Inflammatory macrophage treated with lipopolysaccharide for 1 hour (primary cell): ENCODE results near the gene PCCA.

Experiments used
- DNase-seq, 2 donors: peaks; one replicate each; pipeline ENCODE4 v3.0.0-alpha.2; 2020 to 2022

Gene PCCA

GRCh38 chr13:100434010-100434763 is 345.3 kb downstream of the PCCA start:
- DNase-seq = no peak

- DNase-seq = no peak
Measured at GRCh38 chr13:100436099-100436498, 347.2 kb downstream of the PCCA start.

- DNase-seq = no peak
Measured at GRCh38 chr13:100438059-100438788, 349.3 kb downstream of the PCCA start.

DNA sequence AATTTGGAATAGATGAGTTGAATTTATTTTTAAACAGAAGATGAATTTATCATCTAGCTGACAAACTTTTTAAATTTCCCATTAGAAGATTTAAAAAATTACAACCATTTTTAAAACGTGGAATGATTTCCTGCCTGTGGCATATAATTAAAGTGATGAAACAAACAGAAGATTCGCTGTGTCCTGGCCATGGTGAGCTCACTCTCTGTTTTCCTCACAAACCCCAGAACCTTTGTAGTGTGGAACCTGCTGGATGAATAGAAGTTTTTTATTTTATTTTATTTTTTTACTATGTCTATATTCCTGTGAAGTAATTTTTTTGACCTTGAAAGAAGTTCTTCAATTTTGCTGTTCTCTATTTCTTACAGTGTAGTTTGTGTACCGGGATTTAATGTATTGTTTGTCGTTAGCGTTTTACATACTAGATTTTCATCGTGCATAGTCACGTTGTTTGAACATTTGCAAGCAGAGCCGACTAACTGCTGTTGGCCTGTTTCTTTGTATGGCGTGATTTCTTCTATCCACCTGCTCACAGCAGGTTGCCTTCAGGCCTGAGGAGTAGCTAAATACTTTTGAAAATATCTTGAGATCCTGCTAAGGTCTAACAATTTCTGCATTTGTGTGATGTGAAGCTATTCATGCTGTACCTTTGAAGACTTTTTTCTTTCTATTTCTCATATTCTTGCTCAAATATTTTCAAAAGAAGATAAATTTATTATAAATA is 350.5 kb downstream of the PCCA start:
- no peak for DNase-seq

GRCh38 chr13:100440751-100441425 is 352.0 kb downstream of the PCCA start:
- peak in 1 of 2 donors; percentile 3 for DNase-seq

DNA sequence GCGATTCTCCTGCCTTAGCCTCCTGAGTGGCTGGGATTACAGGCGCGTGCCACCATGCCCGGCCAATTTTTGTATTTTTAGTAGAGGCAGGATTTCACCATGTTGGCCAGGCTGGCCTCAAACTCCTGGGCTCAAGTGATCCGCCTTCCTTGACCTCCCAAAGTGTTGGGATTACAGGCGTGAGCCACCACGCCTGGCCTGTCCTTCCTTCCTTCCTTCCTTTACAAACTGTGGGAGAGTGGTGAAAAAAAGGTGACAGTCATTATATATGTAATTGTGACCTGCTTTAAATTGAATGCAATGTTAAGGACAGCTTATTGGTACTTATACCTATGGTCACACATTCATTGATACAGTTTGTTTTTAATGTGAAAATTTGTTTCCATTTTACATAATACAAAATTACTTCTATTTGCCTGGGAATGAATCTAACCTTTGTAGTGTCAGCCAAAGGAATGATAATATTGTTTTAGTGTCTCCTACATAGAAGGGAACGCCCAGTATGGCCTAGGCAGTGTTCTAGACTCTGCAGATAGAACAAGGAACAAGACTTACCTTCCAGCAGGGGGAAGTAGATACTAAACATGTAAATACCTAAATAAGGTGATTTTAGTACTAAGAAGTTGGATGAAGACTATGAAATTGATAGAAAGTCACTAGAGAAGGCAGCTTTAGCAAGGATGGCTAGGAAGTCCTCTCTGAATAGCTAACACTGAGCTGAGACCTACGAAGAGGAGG is 353.4 kb downstream of the PCCA start:
- DNase-seq = no peak

DNA sequence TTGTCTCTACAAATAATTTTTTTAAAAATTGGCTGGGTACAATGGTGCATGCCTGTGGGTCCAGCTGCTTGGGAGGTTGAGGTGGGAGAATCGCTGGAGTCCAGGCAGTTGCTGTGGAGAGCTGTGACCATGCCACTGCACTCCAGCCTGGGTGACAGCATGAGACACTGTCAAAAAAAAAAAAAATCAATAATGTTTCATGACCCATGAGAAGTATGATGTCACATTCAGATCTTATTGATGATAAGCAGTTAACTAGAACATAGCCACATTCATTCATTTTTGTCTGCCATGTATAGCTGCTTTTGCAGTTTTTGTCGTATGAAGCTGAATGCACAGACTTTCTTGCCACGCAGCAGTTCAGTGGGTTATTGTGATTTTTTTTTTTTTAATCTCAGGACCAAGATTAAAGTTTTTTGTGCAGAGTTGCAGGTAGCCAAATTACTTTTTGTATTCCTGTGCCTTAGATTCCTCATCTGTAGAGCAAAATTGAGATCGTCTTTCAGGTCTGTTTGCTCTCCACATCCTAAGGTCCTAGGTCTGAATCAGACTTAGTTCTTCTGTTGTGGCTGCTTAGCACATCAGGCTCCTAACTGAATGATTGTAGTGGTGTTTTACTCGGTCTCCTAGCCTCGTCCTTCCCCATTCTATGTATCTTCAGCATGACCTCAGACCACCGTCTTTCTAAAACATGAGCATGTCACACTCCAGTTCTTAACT is 354.5 kb downstream of the PCCA start:
- DNase-seq = no peak

- no peak for DNase-seq
Measured at GRCh38 chr13:100443998-100444328, 355.1 kb downstream of the PCCA start.

GRCh38 chr13:100447831-100448230 is 358.9 kb downstream of the PCCA start:
- DNase-seq = no peak

DNA sequence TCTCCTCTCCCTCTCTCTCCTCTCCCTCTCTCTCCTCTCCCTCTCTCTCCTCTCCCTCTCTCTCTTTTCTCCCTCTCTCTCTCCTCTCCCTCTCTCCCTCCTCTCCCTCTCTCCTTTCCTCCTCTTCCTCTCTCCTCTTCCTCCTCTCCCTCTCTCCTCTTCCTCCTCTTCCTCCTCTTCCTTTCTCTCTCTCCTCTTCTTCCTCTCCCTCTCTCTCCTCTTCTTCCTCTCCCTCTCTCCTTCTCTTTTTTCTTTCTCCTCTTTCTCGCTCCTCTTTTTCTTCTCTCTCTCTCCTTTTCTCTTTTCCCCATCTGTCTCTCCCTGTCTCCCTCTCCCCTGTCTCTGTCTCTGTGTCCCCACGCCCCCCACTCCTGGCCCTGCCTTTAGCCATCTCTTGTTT is 363.0 kb downstream of the PCCA start:
- no peak for DNase-seq

DNA sequence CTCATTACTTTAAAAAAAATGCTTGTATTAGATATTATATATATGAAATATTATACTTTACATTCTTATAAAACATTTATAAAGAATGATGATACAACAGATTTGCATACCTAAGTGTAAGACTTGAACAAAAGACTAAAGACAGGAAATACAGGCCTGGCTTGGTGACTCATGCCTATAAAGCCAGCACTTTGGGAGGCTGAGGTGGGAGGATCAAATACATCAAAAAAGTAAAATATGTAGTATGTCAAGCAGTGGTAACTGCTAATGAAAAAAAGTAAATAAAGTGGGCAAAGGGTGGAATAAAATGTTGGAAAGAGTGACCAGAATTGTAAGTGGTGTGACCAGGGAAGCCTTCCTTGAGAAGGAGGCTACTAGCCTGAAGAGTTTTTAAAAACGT is 366.0 kb downstream of the PCCA start:
- no peak for DNase-seq

GRCh38 chr13:100458673-100459072 is 369.8 kb downstream of the PCCA start:
- DNase-seq = no peak

GRCh38 chr13:100459747-100460146 is 370.9 kb downstream of the PCCA start:
- DNase-seq = no peak

DNA sequence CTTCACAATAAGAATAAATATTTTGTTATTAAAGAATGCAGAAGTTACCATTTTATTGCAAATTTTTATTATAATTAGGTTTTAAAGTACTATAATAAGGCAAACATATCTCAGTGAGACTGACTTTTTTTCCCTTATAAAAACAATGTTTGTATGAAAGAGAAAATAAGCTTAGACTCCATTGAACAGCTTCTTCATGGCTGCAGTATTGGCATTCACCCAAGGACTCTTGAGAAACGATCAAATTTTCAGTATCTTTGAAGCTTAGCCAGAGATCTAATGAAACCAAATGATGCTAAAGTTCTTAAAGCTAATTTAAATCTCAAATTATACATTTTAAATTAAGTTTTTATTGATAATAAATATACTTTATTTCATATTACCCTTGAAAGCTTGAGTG is 371.4 kb downstream of the PCCA start:
- no peak for DNase-seq

GRCh38 chr13:100460791-100461190 is 371.9 kb downstream of the PCCA start:
- no peak for DNase-seq

DNA sequence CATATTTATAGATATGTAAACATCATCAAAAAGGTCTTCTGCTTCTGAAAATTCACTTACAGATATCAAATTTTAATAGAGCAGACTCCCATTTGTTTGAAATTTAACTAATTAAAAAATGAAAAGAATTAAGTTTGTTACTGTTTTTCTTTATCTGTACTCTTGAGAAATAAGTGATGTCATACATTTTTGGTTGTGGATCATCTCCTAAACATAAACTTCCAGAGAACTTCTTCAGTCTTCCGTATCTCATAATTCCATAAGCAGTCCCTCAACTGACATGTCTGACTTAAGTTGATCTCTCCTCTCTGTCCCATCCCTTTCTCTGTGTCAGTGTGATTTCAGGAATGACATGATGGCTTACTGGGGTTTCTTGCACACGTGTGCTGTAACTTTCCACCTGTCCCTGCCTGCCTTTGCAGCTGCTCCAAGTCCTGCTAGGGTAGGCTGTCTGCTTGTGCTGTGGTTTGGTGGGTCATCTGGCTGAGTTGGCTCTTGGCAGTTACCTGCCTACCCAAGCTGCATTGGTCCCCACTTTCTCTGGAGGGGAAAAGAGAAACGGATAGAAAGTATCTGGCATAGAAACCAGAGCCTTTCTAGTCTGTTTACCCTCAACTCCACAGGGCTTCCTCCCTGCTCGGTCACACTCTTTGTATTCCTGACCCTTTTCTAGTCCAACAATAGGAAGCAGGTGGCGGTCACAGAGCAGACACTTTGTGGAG is 372.6 kb downstream of the PCCA start:
- no peak for DNase-seq

GRCh38 chr13:100464006-100464405 is 375.1 kb downstream of the PCCA start:
- no peak for DNase-seq

DNA sequence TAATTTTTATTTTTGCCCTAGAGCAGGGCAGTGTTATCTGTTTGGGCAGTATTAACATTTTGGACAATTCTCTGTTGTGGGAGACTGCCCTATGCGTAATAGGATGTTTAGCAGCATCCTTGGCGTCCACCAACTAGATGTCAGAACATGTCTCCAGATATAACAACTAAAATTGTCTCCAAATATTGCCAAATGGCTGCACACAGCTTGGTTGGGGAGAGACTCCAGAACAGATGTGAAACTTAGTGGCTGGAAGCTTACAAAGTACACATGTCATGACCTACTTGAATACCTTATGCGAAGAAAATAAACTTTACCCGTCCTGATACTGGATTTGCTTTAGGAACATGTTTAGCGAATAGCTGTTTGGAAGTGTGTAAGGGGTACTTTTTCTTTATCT is 376.7 kb downstream of the PCCA start:
- DNase-seq = no peak

DNA sequence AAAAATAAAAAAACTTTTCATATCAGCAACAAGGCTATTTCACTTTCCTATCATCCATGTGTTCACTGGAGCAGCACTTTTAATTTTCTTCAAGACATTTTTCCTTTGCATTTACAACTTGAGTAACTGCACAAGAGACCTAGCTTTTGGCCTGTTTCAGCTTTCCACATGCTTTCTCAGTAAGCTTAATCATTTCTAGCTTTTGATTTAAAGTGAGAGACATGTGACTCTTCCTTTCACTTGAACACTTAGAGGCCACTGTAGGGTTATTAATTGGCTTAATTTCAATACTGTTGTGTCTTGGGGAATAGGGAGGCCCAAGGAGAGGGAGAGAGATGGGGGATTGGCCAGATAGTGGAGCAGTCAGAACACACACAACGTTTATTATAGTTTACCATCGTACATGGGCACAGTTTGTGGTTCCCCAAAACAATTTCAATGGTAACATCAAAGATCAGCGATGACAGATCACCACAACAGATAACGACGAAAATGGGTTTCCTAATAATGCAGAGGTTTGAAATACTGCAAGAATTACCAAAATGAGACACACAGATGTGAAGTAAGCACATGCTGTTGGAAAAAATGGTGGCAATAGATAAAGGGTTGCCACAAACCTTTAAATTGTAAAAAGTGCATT is 382.1 kb downstream of the PCCA start:
- DNase-seq = no peak

GRCh38 chr13:100473087-100473486 is 384.2 kb downstream of the PCCA start:
- no peak for DNase-seq
